Central memory CD8-positive, alpha-beta T cell (primary cell): ENCODE results near the gene RAP2A.

Source experiments
- ATAC-seq: fragments of 150-1000 bp; cut with Tn5 transposase; replicated peaks from 2 replicates; pipeline ENCODE4 v1.10.0; 2022; ENCODE audit warnings: mild to moderate bottlenecking, moderate FRiP score, moderate number of reproducible peaks; ENCODE audit not compliant: poor library complexity, severe bottlenecking; ENCODE audit errors: extremely low read depth
- DNase-seq, 2 donors: peaks; one replicate each; pipeline ENCODE4 v3.0.0; 2021; ENCODE audit warnings: low spot score in 2 of 2
- H3K27ac Mint-ChIP-seq: one replicate; pipeline ENCODE4 v1.8.0; 2022; ENCODE audit warnings: low read depth, mild to moderate bottlenecking, moderate library complexity, mixed read lengths
- H3K27me3 Mint-ChIP-seq: one replicate; pipeline ENCODE4 v1.8.0; 2022; ENCODE audit warnings: mixed read lengths
- H3K36me3 Mint-ChIP-seq: one replicate; pipeline ENCODE4 v1.8.0; 2022; ENCODE audit warnings: mild to moderate bottlenecking, moderate library complexity, mixed read lengths; ENCODE audit not compliant: insufficient read depth
- H3K4me1 Mint-ChIP-seq: one replicate; pipeline ENCODE4 v1.8.0; 2022; ENCODE audit warnings: mixed read lengths
- H3K4me3 Mint-ChIP-seq: one replicate; pipeline ENCODE4 v1.8.0; 2022; ENCODE audit warnings: mild to moderate bottlenecking, moderate library complexity, mixed read lengths
- H3K9me3 Mint-ChIP-seq: one replicate; pipeline ENCODE4 v1.8.0; 2022; ENCODE audit warnings: mixed read lengths

Gene RAP2A

GRCh38 chr13:97397267-97397666 is 36.7 kb upstream of the RAP2A start:
- Mint-ChIP-seq H3K36me3 (no peaks in the 10 kb centered on the region), H3K27ac (no peak overlapping the region), H3K9me3 (peaks cover 5% of the 10 kb centered on the region), H3K27me3 (peaks cover 4% of the 10 kb centered on the region), H3K4me1 (no peaks in the 10 kb centered on the region), H3K4me3 (no peak overlapping the region)
- ATAC-seq (no peak), DNase-seq (no peak)

DNA sequence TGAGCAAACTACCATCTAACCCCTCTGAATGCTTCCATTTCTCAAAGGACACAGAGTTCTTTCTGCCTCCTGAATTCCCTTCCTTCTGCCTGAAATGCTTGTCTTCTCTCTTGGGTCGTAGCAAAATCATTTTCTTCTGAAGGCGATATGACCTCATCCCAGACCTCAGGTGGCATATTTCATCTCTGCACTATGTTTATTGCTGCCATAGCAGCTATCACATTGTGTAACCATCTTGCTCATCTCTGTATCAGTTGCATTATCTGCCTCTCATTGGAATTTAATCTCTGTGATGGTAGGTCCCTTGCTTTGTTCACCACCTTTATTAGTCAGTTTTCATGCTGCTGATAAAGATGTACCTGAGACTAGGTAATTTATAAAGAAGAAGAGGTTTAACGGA is 32.5 kb upstream of the RAP2A start:
- ATAC-seq (no peak), DNase-seq (no peak)
- H3K9me3 Mint-ChIP-seq = peaks cover 5% of the 10 kb centered on the region
- H3K4me3 Mint-ChIP-seq = no peak overlapping the region
- H3K36me3 Mint-ChIP-seq = no peaks in the 10 kb centered on the region
- peaks cover 22% of the 10 kb centered on the region for H3K27me3 Mint-ChIP-seq
- no peaks in the 10 kb centered on the region for H3K4me1 Mint-ChIP-seq
- H3K27ac Mint-ChIP-seq = no peak overlapping the region

- H3K9me3 Mint-ChIP-seq = peaks cover 5% of the 10 kb centered on the region
- H3K27me3 Mint-ChIP-seq = peaks cover 27% of the 10 kb centered on the region
- DNase-seq (no peak), ATAC-seq (no peak)
- no peaks in the 10 kb centered on the region for H3K4me1 Mint-ChIP-seq
- no peaks in the 10 kb centered on the region for H3K36me3 Mint-ChIP-seq
- no peak overlapping the region for H3K4me3 Mint-ChIP-seq
- H3K27ac Mint-ChIP-seq = no peak overlapping the region
These were observed 29.8 kb upstream of the RAP2A start for GRCh38 chr13:97403893-97404750.

DNA sequence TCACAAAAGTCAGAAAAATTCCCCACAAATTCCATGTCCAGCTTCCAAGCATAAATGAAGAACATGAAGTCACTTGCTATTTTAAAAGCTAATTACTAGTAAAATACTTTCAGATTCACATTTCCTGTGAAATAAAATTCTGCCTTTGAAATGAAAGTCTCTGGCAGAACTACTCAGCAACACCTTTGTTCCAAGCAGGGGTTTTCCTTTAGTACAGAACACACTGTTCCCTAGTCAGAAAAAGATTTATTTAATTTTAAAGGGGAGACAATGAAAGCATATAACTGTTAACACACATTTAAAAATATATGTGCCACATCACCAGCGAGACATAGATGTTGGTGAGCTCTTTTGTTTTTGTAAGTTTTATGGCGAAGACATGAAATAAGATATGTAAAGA is 26.4 kb upstream of the RAP2A start:
- H3K4me1 Mint-ChIP-seq = no peaks in the 10 kb centered on the region
- no peaks in the 10 kb centered on the region for H3K36me3 Mint-ChIP-seq
- no peak for ATAC-seq
- no peaks in the 10 kb centered on the region for H3K9me3 Mint-ChIP-seq
- no peak overlapping the region for H3K27ac Mint-ChIP-seq
- no peak for DNase-seq
- no peak overlapping the region for H3K4me3 Mint-ChIP-seq
- peaks cover 20% of the 10 kb centered on the region for H3K27me3 Mint-ChIP-seq

- Mint-ChIP-seq H3K27me3 (peaks cover 15% of the 10 kb centered on the region), H3K4me1 (no peaks in the 10 kb centered on the region), H3K27ac (no peak overlapping the region), H3K9me3 (no peaks in the 10 kb centered on the region), H3K36me3 (no peaks in the 10 kb centered on the region), H3K4me3 (no peak overlapping the region)
- ATAC-seq (no peak), DNase-seq (no peak)
These were observed 25.0 kb upstream of the RAP2A start for GRCh38 chr13:97408938-97409337.

DNA sequence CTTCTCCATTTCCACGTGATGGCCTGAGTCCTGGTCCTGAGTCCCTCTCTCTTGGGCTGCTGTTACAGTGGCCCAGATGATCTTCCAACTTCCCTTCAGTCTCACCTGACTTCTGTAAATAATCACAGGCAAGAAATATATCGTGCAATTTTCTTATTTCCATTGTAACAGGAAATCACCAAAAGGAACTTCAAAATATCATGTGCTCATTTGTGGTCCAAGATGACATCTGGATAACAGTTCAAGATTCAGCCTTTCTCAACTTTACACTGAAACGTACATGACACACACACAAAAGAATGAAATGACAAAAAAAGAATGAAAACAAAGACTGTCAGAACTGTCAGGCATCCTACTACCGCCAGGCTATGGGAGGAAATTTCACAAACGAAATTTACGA is 22.0 kb upstream of the RAP2A start:
- H3K4me3 Mint-ChIP-seq = no peak overlapping the region
- no peak for ATAC-seq
- no peaks in the 10 kb centered on the region for H3K9me3 Mint-ChIP-seq
- no peaks in the 10 kb centered on the region for H3K36me3 Mint-ChIP-seq
- peaks cover 8% of the 10 kb centered on the region for H3K27me3 Mint-ChIP-seq
- no peaks in the 10 kb centered on the region for H3K4me1 Mint-ChIP-seq
- no peak overlapping the region for H3K27ac Mint-ChIP-seq
- DNase-seq = no peak

GRCh38 chr13:97413694-97414093 is 20.3 kb upstream of the RAP2A start:
- H3K27me3 Mint-ChIP-seq = peaks cover 19% of the 10 kb centered on the region
- H3K36me3 Mint-ChIP-seq = no peaks in the 10 kb centered on the region
- no peaks in the 10 kb centered on the region for H3K4me1 Mint-ChIP-seq

GRCh38 chr13:97414392-97414791 is 19.6 kb upstream of the RAP2A start:
- Mint-ChIP-seq H3K27me3 (peaks cover 26% of the 10 kb centered on the region), H3K4me1 (no peaks in the 10 kb centered on the region), H3K36me3 (no peaks in the 10 kb centered on the region), H3K4me3 (no peak overlapping the region), H3K27ac (no peak overlapping the region), H3K9me3 (no peaks in the 10 kb centered on the region)
- ATAC-seq (no peak), DNase-seq (no peak)

More at GRCh38 chr13:97413694-97414093, 20.3 kb upstream of the RAP2A start:
- no peak overlapping the region for H3K27ac Mint-ChIP-seq
- DNase-seq (no peak), ATAC-seq (no peak)
- no peak overlapping the region for H3K4me3 Mint-ChIP-seq
- no peaks in the 10 kb centered on the region for H3K9me3 Mint-ChIP-seq

GRCh38 chr13:97417698-97418097 is 16.3 kb upstream of the RAP2A start:
- H3K4me1 Mint-ChIP-seq = no peaks in the 10 kb centered on the region
- no peaks in the 10 kb centered on the region for H3K9me3 Mint-ChIP-seq
- H3K36me3 Mint-ChIP-seq = no peaks in the 10 kb centered on the region
- DNase-seq = no peak
- H3K4me3 Mint-ChIP-seq = no peak overlapping the region
- ATAC-seq = no peak
- no peak overlapping the region for H3K27ac Mint-ChIP-seq
- peaks cover 48% of the 10 kb centered on the region for H3K27me3 Mint-ChIP-seq

GRCh38 chr13:97422118-97423054 is 11.6 kb upstream of the RAP2A start:
- Mint-ChIP-seq H3K27ac (no peak overlapping the region), H3K4me1 (no peaks in the 10 kb centered on the region), H3K4me3 (no peak overlapping the region), H3K36me3 (no peaks in the 10 kb centered on the region), H3K27me3 (peaks cover 63% of the 10 kb centered on the region), H3K9me3 (no peaks in the 10 kb centered on the region)
- ATAC-seq (no peak), DNase-seq (no peak)

- no peaks in the 10 kb centered on the region for H3K4me1 Mint-ChIP-seq
These were observed 10.5 kb upstream of the RAP2A start for GRCh38 chr13:97423300-97424045.

DNA sequence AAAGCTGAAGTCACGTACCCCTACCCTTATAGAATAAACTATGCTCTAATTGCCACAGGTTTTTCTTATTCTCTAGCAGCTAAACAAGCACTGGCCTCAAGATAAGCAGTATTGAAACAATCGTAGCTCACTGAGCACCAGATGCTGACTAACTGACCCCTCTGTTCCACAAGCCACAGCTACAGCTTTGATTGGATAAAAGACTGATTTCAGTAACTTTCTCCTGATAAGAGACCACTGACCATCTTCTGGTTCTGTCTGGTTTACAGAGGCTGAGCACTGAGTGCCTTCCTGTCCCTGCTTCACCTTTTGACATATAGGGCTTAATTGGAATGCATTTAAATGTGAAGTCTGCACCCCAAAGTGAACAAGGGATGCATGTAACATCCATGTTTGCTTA is 8.4 kb upstream of the RAP2A start:
- Mint-ChIP-seq H3K36me3 (no peaks in the 10 kb centered on the region), H3K9me3 (no peaks in the 10 kb centered on the region), H3K4me1 (no peaks in the 10 kb centered on the region), H3K27ac (no peak overlapping the region), H3K4me3 (no peak overlapping the region), H3K27me3 (peaks cover 33% of the 10 kb centered on the region)
- ATAC-seq (no peak), DNase-seq (no peak)

More at GRCh38 chr13:97423300-97424045, 10.5 kb upstream of the RAP2A start:
- no peak overlapping the region for H3K4me3 Mint-ChIP-seq
- no peaks in the 10 kb centered on the region for H3K9me3 Mint-ChIP-seq
- DNase-seq (no peak), ATAC-seq (no peak)
- no peaks in the 10 kb centered on the region for H3K36me3 Mint-ChIP-seq
- H3K27ac Mint-ChIP-seq = no peak overlapping the region
- peaks cover 54% of the 10 kb centered on the region for H3K27me3 Mint-ChIP-seq
